Cardiac muscle cell (in vitro differentiated cells and primary cell): ENCODE data around the gene RAI14. TPM values are rescaled to one million over a fixed set of nuclear protein-coding genes. Genes with fewer than 3 reads are reported as not detected.

Experiments
- DNase-seq, 2 donors: peaks; one replicate each; pipeline versions ENCODE4 v3.0.0 to v3.0.0-alpha.2; 2010 to 2017; ENCODE audit warnings: low read depth in 1 of 2, low spot score in 1 of 2
- H3K27ac ChIP-seq: fragments of 200-600 bp; sonication (generic); 2 replicates; pipeline ENCODE4 v1.5.1; 2016
- H3K27me3 ChIP-seq: fragments of 200-600 bp; sonication (generic); 2 replicates; pipeline ENCODE4 v1.6.0; 2016; ENCODE audit warnings: control low read depth
- H3K36me3 ChIP-seq: fragments of 200-600 bp; sonication (generic); 2 replicates; pipeline ENCODE4 v1.5.1; 2016; ENCODE audit warnings: control low read depth
- H3K4me1 ChIP-seq: fragments of 200-600 bp; sonication (generic); 2 replicates; pipeline ENCODE4 v1.8.1; 2017; ENCODE audit warnings: low read depth, mild to moderate bottlenecking, mixed run types
- H3K4me3 ChIP-seq: fragments of 200-600 bp; sonication (generic); 2 replicates; pipeline ENCODE4 v1.5.1; 2016; ENCODE audit warnings: mild to moderate bottlenecking
- H3K9me3 ChIP-seq: fragments of 200-600 bp; sonication (generic); 2 replicates; pipeline ENCODE4 v1.5.1; 2017; ENCODE audit warnings: low read depth, mild to moderate bottlenecking, control low read depth
- polyA plus RNA-seq: library from polyadenylated mRNA; unstranded; fragments of >200 nt; fragmentation: Nextera tagmentation; extraction: Ambion mirVana; gene quantifications from 2 replicates; pipeline ENCODE4 v1.2.1, GENCODE V29; 2016
- total RNA-seq: library from RNA; depleted of rRNA; stranded (reverse); fragments of >200 nt; gene quantifications from 2 replicates; pipeline ENCODE4 v1.2.3, GENCODE V29; 2016
- TF ChIP-seq, protein P1 (sequence below): IDR thresholded peaks from 2 replicates; pipeline ENCODE4 v1.5.1; 2012; ENCODE audit warnings: low read depth, mild to moderate bottlenecking, low read length

RAI14 gene
- total and polyA plus RNA-seq, 2 experiments from 2014 or later: 9.6 to 11.6 TPM

- peak in 1 of 2 donors; percentile 76 for DNase-seq
- H3K4me3 ChIP-seq: no peak overlapping the region
- H3K27ac ChIP-seq: no peak overlapping the region
- H3K36me3 ChIP-seq: no peaks in the 10 kb centered on the region
- TF ChIP-seq, protein P1, sequence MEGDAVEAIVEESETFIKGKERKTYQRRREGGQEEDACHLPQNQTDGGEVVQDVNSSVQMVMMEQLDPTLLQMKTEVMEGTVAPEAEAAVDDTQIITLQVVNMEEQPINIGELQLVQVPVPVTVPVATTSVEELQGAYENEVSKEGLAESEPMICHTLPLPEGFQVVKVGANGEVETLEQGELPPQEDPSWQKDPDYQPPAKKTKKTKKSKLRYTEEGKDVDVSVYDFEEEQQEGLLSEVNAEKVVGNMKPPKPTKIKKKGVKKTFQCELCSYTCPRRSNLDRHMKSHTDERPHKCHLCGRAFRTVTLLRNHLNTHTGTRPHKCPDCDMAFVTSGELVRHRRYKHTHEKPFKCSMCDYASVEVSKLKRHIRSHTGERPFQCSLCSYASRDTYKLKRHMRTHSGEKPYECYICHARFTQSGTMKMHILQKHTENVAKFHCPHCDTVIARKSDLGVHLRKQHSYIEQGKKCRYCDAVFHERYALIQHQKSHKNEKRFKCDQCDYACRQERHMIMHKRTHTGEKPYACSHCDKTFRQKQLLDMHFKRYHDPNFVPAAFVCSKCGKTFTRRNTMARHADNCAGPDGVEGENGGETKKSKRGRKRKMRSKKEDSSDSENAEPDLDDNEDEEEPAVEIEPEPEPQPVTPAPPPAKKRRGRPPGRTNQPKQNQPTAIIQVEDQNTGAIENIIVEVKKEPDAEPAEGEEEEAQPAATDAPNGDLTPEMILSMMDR: peak; percentile 10
- no peaks in the 10 kb centered on the region for H3K4me1 ChIP-seq
- H3K27me3 ChIP-seq: no peaks in the 10 kb centered on the region
- H3K9me3 ChIP-seq: no peaks in the 10 kb centered on the region
These were observed 178.1 kb downstream of the RAI14 start for GRCh38 chr5:34833976-34834793.

DNA sequence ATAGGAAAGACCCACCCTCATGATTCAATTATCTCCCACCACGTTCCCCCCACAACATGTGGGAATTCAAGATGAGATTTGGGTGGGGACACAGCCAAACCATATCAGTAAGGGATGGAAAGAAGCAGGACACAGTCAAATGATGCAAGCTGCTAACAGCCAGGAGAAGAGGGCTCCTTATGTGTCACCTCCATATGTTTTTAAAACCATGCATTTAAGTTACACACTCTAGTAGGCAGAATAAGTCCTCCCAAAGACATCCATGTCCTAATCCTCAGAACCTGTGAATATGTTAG lies 178.6 kb downstream of the RAI14 start:
- DNase-seq: no peak
- H3K27ac ChIP-seq: no peak overlapping the region
- no peaks in the 10 kb centered on the region for H3K9me3 ChIP-seq
- H3K4me3 ChIP-seq: no peak overlapping the region
- no peaks in the 10 kb centered on the region for H3K27me3 ChIP-seq
- H3K36me3 ChIP-seq: no peaks in the 10 kb centered on the region
- H3K4me1 ChIP-seq: no peaks in the 10 kb centered on the region
- TF ChIP-seq, protein P1: no peak

DNA sequence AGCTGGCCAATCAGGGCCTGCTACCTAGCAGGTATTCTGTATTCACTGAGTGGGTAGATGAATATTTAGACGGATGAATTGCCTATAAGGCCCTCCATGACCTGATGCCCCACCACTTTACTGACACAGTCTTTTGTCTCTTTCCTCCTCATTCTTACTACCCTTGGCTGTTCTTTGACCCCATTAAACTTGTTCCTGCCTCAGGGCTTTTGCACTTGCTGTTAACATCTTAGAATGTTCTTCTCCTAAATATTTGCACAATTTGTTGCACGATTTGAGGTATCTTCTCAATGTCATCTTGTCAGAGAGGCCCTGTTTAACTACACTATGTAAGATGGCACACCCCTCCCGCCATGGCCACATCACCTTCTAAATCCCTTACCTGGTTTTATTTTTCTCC lies 179.5 kb downstream of the RAI14 start:
- no peak overlapping the region for H3K27ac ChIP-seq
- no peaks in the 10 kb centered on the region for H3K9me3 ChIP-seq
- no peaks in the 10 kb centered on the region for H3K4me1 ChIP-seq
- no peak overlapping the region for H3K4me3 ChIP-seq
- H3K36me3 ChIP-seq: no peaks in the 10 kb centered on the region
- TF ChIP-seq, protein P1: no peak
- no peaks in the 10 kb centered on the region for H3K27me3 ChIP-seq
- no peak for DNase-seq

- Histone ChIP-seq H3K27me3 (no peaks in the 10 kb centered on the region), H3K27ac (peak within 1 kb of the TSS; percentile 13), H3K4me3 (peak within 1 kb of the TSS; percentile 55), H3K9me3 (no peaks in the 10 kb centered on the region), H3K36me3 (no peaks in the 10 kb centered on the region), H3K4me1 (no peaks in the 10 kb centered on the region)
- peak; percentile 88 to 92 for DNase-seq
- TF ChIP-seq, protein P1: no peak
These were observed 182.9 kb downstream of the RAI14 start, which contains the start of gene TTC23L for GRCh38 chr5:34838785-34839714. Gene TTC23L (plus strand): TSS chr5:34839164. CDS start chr5:34840672, 1,508 bp downstream.

DNA sequence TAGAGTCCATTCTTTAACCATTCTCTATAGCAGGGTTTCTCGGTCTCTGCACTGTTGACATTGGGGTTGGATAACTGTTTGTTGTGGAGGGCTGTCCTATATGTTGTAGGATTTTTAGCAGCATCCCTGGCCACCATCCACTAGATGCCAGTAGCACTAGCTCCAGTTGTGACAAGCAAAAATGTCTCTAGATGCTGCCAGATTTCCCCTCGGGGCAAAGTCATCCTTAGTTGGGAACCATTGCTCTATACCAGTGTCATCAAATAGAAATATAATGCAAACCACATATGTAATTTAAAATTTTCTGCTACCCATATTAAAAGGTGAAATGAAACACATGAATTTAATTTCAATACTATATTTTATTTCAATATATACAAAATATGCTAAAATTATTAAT lies 185.7 kb downstream of the RAI14 start:
- Histone ChIP-seq H3K36me3 (no peaks in the 10 kb centered on the region), H3K27ac (no peak overlapping the region), H3K4me3 (no peak overlapping the region), H3K9me3 (no peaks in the 10 kb centered on the region), H3K4me1 (no peaks in the 10 kb centered on the region), H3K27me3 (no peaks in the 10 kb centered on the region)
- no peak for DNase-seq
- TF ChIP-seq, protein P1: no peak
